IMR-90 (cell line): ENCODE results near the gene MBOAT1.

Source experiments
- BHLHE40 ChIP-seq: fragments of 150-350 bp; IDR thresholded peaks from 2 replicates; pipeline ENCODE4 v1.6.1; 2016; ENCODE audit warnings: mild to moderate bottlenecking, low read depth, low read length
- CTCF ChIP-seq: conservative IDR thresholded peaks from 2 replicates; pipeline ENCODE4 v1.5.1; 2012; ENCODE audit warnings: mild to moderate bottlenecking, low read depth, low read length, improper control_type of control experiment
- MAFK ChIP-seq: IDR thresholded peaks from 2 replicates; pipeline ENCODE4 v1.6.1; 2012; ENCODE audit warnings: low read depth, low read length, improper control_type of control experiment
- MXI1 ChIP-seq: IDR thresholded peaks from 2 replicates; pipeline ENCODE4 v1.6.1; 2012; ENCODE audit warnings: low read depth, mild to moderate bottlenecking, low read length, moderate library complexity, borderline replicate concordance
- POLR2A ChIP-seq: IDR thresholded peaks from 2 replicates; pipeline ENCODE4 v1.6.1; 2012; ENCODE audit warnings: mild to moderate bottlenecking, low read depth, low read length
- RFX5 ChIP-seq: IDR thresholded peaks from 2 replicates; pipeline ENCODE4 v1.8.0; 2012; ENCODE audit warnings: low read depth, mild to moderate bottlenecking, low read length, moderate library complexity
- SMC3 ChIP-seq: fragments of 150-350 bp; IDR thresholded peaks from 2 replicates; pipeline ENCODE4 v1.6.1; 2016; ENCODE audit warnings: low read depth, mild to moderate bottlenecking, antibody characterized with exemption, low read length, moderate library complexity
- USF2 ChIP-seq: fragments of 150-350 bp; IDR thresholded peaks from 2 replicates; pipeline ENCODE4 v1.6.1; 2017; ENCODE audit warnings: mild to moderate bottlenecking, antibody characterized with exemption, low read length, low read depth
- TF ChIP-seq, protein P1 (sequence below): fragments of 150-350 bp; IDR thresholded peaks from 2 replicates; pipeline ENCODE4 v1.6.1; 2016; ENCODE audit warnings: low read depth, mild to moderate bottlenecking, low read length, moderate library complexity, borderline replicate concordance

GRCh38 chr6:20168690-20169089, 43.6 kb downstream of the MBOAT1 start:
- TF ChIP-seq SMC3 (no peak), CTCF (no peak), POLR2A (no peak), RFX5 (no peak), BHLHE40 (no peak), MAFK (no peak), USF2 (no peak), MXI1 (no peak)
- TF ChIP-seq, protein P1, sequence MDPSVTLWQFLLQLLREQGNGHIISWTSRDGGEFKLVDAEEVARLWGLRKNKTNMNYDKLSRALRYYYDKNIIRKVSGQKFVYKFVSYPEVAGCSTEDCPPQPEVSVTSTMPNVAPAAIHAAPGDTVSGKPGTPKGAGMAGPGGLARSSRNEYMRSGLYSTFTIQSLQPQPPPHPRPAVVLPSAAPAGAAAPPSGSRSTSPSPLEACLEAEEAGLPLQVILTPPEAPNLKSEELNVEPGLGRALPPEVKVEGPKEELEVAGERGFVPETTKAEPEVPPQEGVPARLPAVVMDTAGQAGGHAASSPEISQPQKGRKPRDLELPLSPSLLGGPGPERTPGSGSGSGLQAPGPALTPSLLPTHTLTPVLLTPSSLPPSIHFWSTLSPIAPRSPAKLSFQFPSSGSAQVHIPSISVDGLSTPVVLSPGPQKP, result no peak
